Endothelial cell (in vitro differentiated cells): Measurements from ENCODE around the gene AGBL5. TPM values are rescaled to one million over a fixed set of nuclear protein-coding genes. Genes with fewer than 3 reads are reported as not detected.

Source experiments
- DNase-seq: peaks from one replicate; pipeline ENCODE4 v3.0.0; 2021; ENCODE audit warnings: low spot score
- H3K27ac Mint-ChIP-seq: one replicate; pipeline ENCODE4 v1.8.0; 2021; ENCODE audit warnings: mixed read lengths, inconsistent platforms; ENCODE audit not compliant: unreplicated experiment
- H3K27me3 Mint-ChIP-seq: one replicate; pipeline ENCODE4 v1.8.0; 2021; ENCODE audit warnings: mild to moderate bottlenecking, moderate library complexity, mixed read lengths, inconsistent platforms; ENCODE audit not compliant: unreplicated experiment
- H3K36me3 Mint-ChIP-seq: one replicate; pipeline ENCODE4 v1.8.0; 2021; ENCODE audit warnings: mild to moderate bottlenecking, low read depth, mixed read lengths, inconsistent platforms; ENCODE audit not compliant: unreplicated experiment
- H3K4me1 Mint-ChIP-seq: one replicate; pipeline ENCODE4 v1.8.0; 2021; ENCODE audit warnings: mild to moderate bottlenecking, mixed read lengths, inconsistent platforms; ENCODE audit not compliant: unreplicated experiment
- H3K4me3 Mint-ChIP-seq: one replicate; pipeline ENCODE4 v1.8.0; 2021; ENCODE audit warnings: mild to moderate bottlenecking, mixed read lengths, inconsistent platforms; ENCODE audit not compliant: unreplicated experiment
- H3K9me3 Mint-ChIP-seq: one replicate; pipeline ENCODE4 v1.8.0; 2021; ENCODE audit warnings: mixed read lengths, inconsistent platforms; ENCODE audit not compliant: unreplicated experiment
- total RNA-seq: library from RNA; stranded (reverse); fragmentation: NEBNext Ultra II Directional; extraction: Animal tissue kit (Norgen Biotek cat#: 25700); gene quantifications from one replicate; pipeline ENCODE4 v1.2.1, GENCODE V29; 2021; ENCODE audit not compliant: unreplicated experiment
- TF ChIP-seq, protein P1 (sequence below): fragments of 200-600 bp; sonication (generic); IDR thresholded peaks from one replicate; pipeline ENCODE4 v1.5.0; 2021; ENCODE audit warnings: antibody characterized with exemption; ENCODE audit not compliant: unreplicated experiment

Gene AGBL5
- total RNA-seq, 1 donor from 2014 or later: 32.5 TPM

DNA sequence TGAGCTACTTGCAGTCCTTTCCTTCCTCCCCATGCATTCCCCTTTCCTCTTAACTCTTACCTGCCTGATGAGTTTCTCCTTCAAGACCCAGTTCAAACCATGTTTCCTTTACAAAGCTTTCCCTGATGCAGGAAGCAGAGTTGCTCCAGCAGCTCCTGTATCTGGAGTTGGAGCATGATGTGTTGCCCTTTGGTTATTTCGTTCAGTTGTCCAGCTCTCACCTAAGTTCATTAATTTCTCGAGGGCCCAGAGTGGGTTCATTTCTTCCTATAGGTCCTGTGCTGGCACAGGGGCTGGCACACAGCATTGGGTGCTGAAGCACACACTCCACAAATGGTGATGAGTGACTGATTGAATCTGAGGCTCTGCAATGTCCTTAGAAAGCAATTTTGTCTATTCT lies 41.8 kb upstream of the AGBL5 start:
- Mint-ChIP-seq H3K9me3 (peaks cover 6% of the 10 kb centered on the region), H3K27me3 (peaks cover 3% of the 10 kb centered on the region), H3K4me1 (peaks cover 13% of the 10 kb centered on the region), H3K36me3 (peaks cover 19% of the 10 kb centered on the region), H3K27ac (no peak overlapping the region), H3K4me3 (no peak overlapping the region)
- DNase-seq: no peak
- TF ChIP-seq, protein P1, sequence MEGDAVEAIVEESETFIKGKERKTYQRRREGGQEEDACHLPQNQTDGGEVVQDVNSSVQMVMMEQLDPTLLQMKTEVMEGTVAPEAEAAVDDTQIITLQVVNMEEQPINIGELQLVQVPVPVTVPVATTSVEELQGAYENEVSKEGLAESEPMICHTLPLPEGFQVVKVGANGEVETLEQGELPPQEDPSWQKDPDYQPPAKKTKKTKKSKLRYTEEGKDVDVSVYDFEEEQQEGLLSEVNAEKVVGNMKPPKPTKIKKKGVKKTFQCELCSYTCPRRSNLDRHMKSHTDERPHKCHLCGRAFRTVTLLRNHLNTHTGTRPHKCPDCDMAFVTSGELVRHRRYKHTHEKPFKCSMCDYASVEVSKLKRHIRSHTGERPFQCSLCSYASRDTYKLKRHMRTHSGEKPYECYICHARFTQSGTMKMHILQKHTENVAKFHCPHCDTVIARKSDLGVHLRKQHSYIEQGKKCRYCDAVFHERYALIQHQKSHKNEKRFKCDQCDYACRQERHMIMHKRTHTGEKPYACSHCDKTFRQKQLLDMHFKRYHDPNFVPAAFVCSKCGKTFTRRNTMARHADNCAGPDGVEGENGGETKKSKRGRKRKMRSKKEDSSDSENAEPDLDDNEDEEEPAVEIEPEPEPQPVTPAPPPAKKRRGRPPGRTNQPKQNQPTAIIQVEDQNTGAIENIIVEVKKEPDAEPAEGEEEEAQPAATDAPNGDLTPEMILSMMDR: no peak

DNA sequence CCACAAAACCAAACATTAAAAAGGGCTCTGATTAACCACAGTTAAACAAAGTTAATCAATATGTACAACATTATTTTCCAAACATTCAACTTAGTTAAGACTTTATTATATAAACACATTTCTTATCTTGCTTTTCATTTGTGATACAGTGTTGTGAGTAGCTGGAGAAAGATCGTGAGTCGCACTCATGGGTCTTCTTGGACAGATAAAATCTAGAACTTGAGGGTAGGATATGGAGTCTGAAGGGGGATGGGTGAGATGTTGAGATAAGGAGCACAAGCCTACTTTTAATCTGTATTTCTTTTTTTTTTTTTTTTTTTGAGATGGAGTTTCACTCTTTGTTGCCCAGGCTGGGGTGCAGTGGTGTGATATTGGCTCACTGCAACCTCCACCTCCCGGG lies 41.3 kb upstream of the AGBL5 start:
- Mint-ChIP-seq H3K27me3 (peaks cover 3% of the 10 kb centered on the region), H3K36me3 (peaks cover 23% of the 10 kb centered on the region)

DNA sequence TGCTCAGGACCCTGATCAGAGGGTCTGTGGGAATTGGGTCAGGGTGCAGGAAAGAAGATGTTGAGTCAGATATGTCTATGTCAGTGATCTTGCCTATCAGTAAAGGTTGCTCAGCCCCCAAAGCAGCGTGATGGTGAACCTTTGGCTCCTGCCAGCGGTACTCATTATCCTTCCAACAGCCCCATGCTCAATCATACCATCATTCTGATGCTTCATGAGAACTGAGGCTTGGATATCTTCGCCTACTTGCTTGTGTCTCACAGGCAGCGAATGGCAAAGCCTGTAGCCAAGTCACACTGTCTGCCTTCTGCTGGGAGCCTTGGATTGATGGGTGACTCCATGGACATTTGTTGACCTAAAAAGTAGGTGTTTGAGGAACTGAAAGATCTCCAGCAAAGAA lies 37.7 kb upstream of the AGBL5 start:
- DNase-seq: no peak
- TF ChIP-seq, protein P1: no peak
- Mint-ChIP-seq H3K4me1 (peaks cover 8% of the 10 kb centered on the region), H3K4me3 (no peak overlapping the region), H3K9me3 (peaks cover 6% of the 10 kb centered on the region), H3K36me3 (peaks cover 27% of the 10 kb centered on the region), H3K27me3 (peaks cover 7% of the 10 kb centered on the region), H3K27ac (no peak overlapping the region)

More for the DNA sequence above, 41.3 kb upstream of the AGBL5 start:
- Mint-ChIP-seq H3K9me3 (peaks cover 6% of the 10 kb centered on the region), H3K27ac (no peak overlapping the region), H3K4me1 (peaks cover 13% of the 10 kb centered on the region), H3K4me3 (no peak overlapping the region)
- no peak for DNase-seq
- TF ChIP-seq, protein P1: no peak

DNA sequence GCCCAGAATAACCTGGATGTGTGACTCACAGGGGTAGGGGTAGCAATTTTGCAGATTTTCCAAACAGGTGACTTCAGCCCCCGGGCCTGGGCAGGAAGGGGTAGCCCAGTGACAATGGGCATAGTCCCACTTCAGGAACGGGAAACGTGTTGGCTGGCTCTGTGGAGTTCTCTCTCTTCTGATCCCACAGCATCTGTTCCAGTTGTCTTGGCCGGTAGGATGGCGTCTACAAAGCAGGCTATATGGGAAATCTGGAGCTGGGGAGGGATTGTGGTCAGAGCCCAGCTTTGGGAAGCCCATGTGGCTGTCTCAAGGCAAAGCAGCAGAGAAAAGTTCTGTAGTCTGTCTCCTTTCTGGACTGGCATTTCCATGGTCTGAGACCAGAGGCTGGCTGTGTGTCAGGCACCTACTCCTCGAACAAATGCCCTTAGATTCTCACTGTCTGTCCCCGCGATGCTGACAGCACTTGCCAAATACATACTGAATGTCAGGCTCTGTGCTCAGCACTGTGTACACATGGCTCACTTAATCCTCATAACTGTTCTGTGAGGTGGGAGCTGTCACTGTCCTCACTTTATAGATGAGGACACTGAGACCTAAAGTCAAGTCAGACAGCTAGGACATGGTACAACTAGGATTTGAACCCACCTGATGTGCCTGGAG lies 36.6 kb upstream of the AGBL5 start:
- peaks cover 6% of the 10 kb centered on the region for H3K9me3 Mint-ChIP-seq

DNA sequence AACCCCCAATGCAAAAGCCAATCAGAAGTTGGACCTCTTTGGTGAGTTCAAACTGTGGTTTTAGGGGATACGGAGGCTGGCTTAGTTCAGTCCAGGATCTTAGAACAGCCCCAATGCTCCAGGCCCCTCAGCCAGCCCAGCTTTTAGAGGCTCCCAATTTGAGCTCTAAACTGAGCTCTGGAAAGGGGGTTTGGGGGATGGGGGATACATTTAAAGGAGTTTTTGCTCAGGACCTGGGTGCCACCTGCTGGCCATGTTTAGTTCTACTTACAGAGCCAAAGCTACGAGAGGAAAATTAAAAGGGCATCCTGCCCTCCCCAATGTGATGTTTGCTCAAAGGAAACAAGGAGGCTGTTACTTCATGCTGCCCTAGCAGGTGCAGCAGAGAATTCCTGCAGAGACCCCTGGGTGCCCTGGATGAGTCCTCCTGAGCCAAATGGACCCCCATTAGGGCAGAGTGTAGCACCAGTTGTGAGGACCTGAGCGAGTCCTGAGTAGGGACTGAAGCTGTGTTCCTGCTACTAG lies 34.6 kb upstream of the AGBL5 start:
- TF ChIP-seq, protein P1: peak; percentile 78

More for the DNA sequence above, 36.6 kb upstream of the AGBL5 start:
- DNase-seq: no peak
- peaks cover 27% of the 10 kb centered on the region for H3K36me3 Mint-ChIP-seq
- TF ChIP-seq, protein P1: no peak
- no peak overlapping the region for H3K27ac Mint-ChIP-seq
- no peak overlapping the region for H3K4me3 Mint-ChIP-seq
- H3K27me3 Mint-ChIP-seq: peaks cover 7% of the 10 kb centered on the region
- H3K4me1 Mint-ChIP-seq: peaks cover 3% of the 10 kb centered on the region

More for the DNA sequence above, 34.6 kb upstream of the AGBL5 start:
- H3K27me3 Mint-ChIP-seq: peaks cover 4% of the 10 kb centered on the region
- H3K9me3 Mint-ChIP-seq: peaks cover 6% of the 10 kb centered on the region
- no peaks in the 10 kb centered on the region for H3K4me1 Mint-ChIP-seq
- DNase-seq: peak; percentile 58
- no peak overlapping the region for H3K27ac Mint-ChIP-seq
- no peak overlapping the region for H3K4me3 Mint-ChIP-seq
- peaks cover 27% of the 10 kb centered on the region for H3K36me3 Mint-ChIP-seq
